H9 (cell line): ENCODE results near the gene DDX59. TPM values are rescaled to one million over a fixed set of nuclear protein-coding genes. Genes with fewer than 3 reads are reported as not detected.

Experiments
- DNase-seq: peaks from one replicate; pipeline ENCODE4 v3.0.0-alpha.2; 2017
- H2AFZ ChIP-seq: one replicate; pipeline ENCODE4 v1.6.1; 2013; ENCODE audit warnings: mild to moderate bottlenecking, low read length, control low read depth, moderate library complexity
- H2AK5ac ChIP-seq: 2 replicates; pipeline ENCODE4 v1.6.1; 2013; ENCODE audit warnings: low read length, control low read depth, mixed read lengths; ENCODE audit not compliant: insufficient read length
- H2BK120ac ChIP-seq: one replicate; pipeline ENCODE4 v1.6.1; 2013; ENCODE audit warnings: low read depth, mild to moderate bottlenecking, low read length, control low read depth, inconsistent platforms; ENCODE audit not compliant: poor library complexity, severe bottlenecking
- H2BK12ac ChIP-seq: 2 replicates; pipeline ENCODE4 v1.6.1; 2013; ENCODE audit warnings: low read length, control low read depth, mixed read lengths, low read depth; ENCODE audit not compliant: insufficient read length
- H2BK15ac ChIP-seq: 2 replicates; pipeline ENCODE4 v1.6.1; 2013; ENCODE audit warnings: low read depth, low read length, control low read depth
- H2BK20ac ChIP-seq: one replicate; pipeline ENCODE4 v1.6.1; 2013; ENCODE audit warnings: low read depth, mild to moderate bottlenecking, low read length, control low read depth, inconsistent platforms; ENCODE audit not compliant: poor library complexity, severe bottlenecking
- H2BK5ac ChIP-seq: 2 replicates; pipeline ENCODE4 v1.6.1; 2013; ENCODE audit warnings: low read length, control low read depth, mixed read lengths; ENCODE audit not compliant: insufficient read length
- H3K14ac ChIP-seq: 2 replicates; pipeline ENCODE4 v1.6.1; 2013; ENCODE audit warnings: low read length, control low read depth; ENCODE audit not compliant: insufficient read depth
- H3K18ac ChIP-seq: 2 replicates; pipeline ENCODE4 v1.6.1; 2013; ENCODE audit warnings: low read depth, mild to moderate bottlenecking, mixed read lengths, low read length, control low read depth; ENCODE audit not compliant: insufficient read length
- H3K23ac ChIP-seq: 2 replicates; pipeline ENCODE4 v1.6.1; 2013; ENCODE audit warnings: low read length, control low read depth, mixed read lengths, low read depth; ENCODE audit not compliant: insufficient read length
- H3K23me2 ChIP-seq: 2 replicates; pipeline ENCODE4 v1.6.1; 2013; ENCODE audit warnings: low read depth, mild to moderate bottlenecking, mixed read lengths, low read length, control low read depth; ENCODE audit not compliant: insufficient read length, poor library complexity, severe bottlenecking
- H3K27ac ChIP-seq: 2 replicates; pipeline ENCODE4 v1.5.1; 2013; ENCODE audit warnings: low read length, control low read depth, mixed read lengths, low read depth; ENCODE audit not compliant: insufficient read length
- H3K27me3 ChIP-seq: 2 replicates; pipeline ENCODE4 v1.6.1; 2013; ENCODE audit warnings: low read length, control low read depth, inconsistent platforms; ENCODE audit not compliant: insufficient read depth
- H3K4ac ChIP-seq: 2 replicates; pipeline ENCODE4 v1.6.1; 2013; ENCODE audit warnings: low read depth, mild to moderate bottlenecking, control low read depth, inconsistent platforms, low read length, moderate library complexity
- H3K4me1 ChIP-seq: 2 replicates; pipeline ENCODE4 v1.6.1; 2013; ENCODE audit warnings: low read length, control low read depth, inconsistent platforms; ENCODE audit not compliant: insufficient read depth
- H3K4me2 ChIP-seq: 2 replicates; pipeline ENCODE4 v1.6.1; 2013; ENCODE audit warnings: low read length, control low read depth, mixed read lengths; ENCODE audit not compliant: insufficient read length, insufficient read depth
- H3K56ac ChIP-seq: 2 replicates; pipeline ENCODE4 v1.6.1; 2013; ENCODE audit warnings: low read depth, mild to moderate bottlenecking, mixed read lengths, low read length, control low read depth; ENCODE audit not compliant: insufficient read length
- H3K79me1 ChIP-seq: 2 replicates; pipeline ENCODE4 v1.6.1; 2013; ENCODE audit warnings: low read depth, mild to moderate bottlenecking, moderate library complexity, low read length, control low read depth, inconsistent platforms; ENCODE audit not compliant: insufficient read depth, poor library complexity, severe bottlenecking
- H3K79me2 ChIP-seq: 2 replicates; pipeline ENCODE4 v1.6.1; 2013; ENCODE audit warnings: low read length, control low read depth, inconsistent platforms; ENCODE audit not compliant: insufficient read depth
- H3K9ac ChIP-seq: 2 replicates; pipeline ENCODE4 v1.6.1; 2013; ENCODE audit warnings: low read length, control low read depth, mixed read lengths; ENCODE audit not compliant: insufficient read length; ENCODE audit errors: extremely low read depth
- H3K9me3 ChIP-seq: one replicate; pipeline ENCODE4 v1.6.1; 2013; ENCODE audit warnings: low read depth, low read length, inconsistent platforms; ENCODE audit not compliant: control insufficient read depth
- H3T11ph ChIP-seq: one replicate; pipeline ENCODE4 v1.6.1; 2013; ENCODE audit warnings: mild to moderate bottlenecking, low read length, control low read depth, inconsistent platforms
- H4K20me1 ChIP-seq: one replicate; pipeline ENCODE4 v1.6.1; 2013; ENCODE audit not compliant: control insufficient read depth, insufficient read length, insufficient read depth
- H4K5ac ChIP-seq: 2 replicates; pipeline ENCODE4 v1.6.1; 2013; ENCODE audit warnings: low read depth, mild to moderate bottlenecking, mixed read lengths, low read length, control low read depth; ENCODE audit not compliant: insufficient read length
- H4K8ac ChIP-seq: replicated peaks from 2 replicates; pipeline ENCODE4 v1.6.1; 2013; ENCODE audit warnings: low read length, control low read depth, mixed read lengths, low read depth; ENCODE audit not compliant: insufficient read length
- H4K91ac ChIP-seq: 2 replicates; pipeline ENCODE4 v1.6.1; 2013; ENCODE audit warnings: low read depth, mild to moderate bottlenecking, moderate library complexity, mixed read lengths, low read length, control low read depth; ENCODE audit not compliant: insufficient read length
- H3K27ac Mint-ChIP-seq, 3 experiments: 2 replicates in 2 of 3; 3 replicates in 1 of 3; pipeline ENCODE4 v1.8.0; 2020 to 2021; ENCODE audit warnings: mixed read lengths in 3 of 3, mild to moderate bottlenecking in 1 of 3, moderate library complexity in 1 of 3
- H3K27me3 Mint-ChIP-seq: 2 replicates; pipeline ENCODE4 v1.8.0; 2021; ENCODE audit warnings: low read depth, mild to moderate bottlenecking, moderate library complexity, mixed read lengths
- H3K36me3 Mint-ChIP-seq, 3 experiments: 2 replicates in 2 of 3; 3 replicates in 1 of 3; pipeline ENCODE4 v1.8.0; 2020 to 2021; ENCODE audit warnings: low read depth in 3 of 3, mixed read lengths in 3 of 3; ENCODE audit not compliant: insufficient read depth in 1 of 3
- H3K4me1 Mint-ChIP-seq, 2 experiments: 2 replicates each; pipeline ENCODE4 v1.8.0; 2020; ENCODE audit warnings: mixed read lengths in 2 of 2
- H3K4me3 Mint-ChIP-seq, 2 experiments: 2 replicates in 1 of 2; 3 replicates in 1 of 2; pipeline ENCODE4 v1.8.0; 2020 to 2021; ENCODE audit warnings: mild to moderate bottlenecking in 2 of 2, mixed read lengths in 2 of 2, moderate library complexity in 1 of 2
- H3K9me3 Mint-ChIP-seq, 2 experiments: 2 replicates in 1 of 2; 3 replicates in 1 of 2; pipeline ENCODE4 v1.8.0; 2020; ENCODE audit warnings: mild to moderate bottlenecking in 2 of 2, mixed read lengths in 2 of 2, moderate library complexity in 1 of 2
- WGBS: extraction: QIAGEN DNeasy Blood & Tissue Kit; methylation state at CpG from one replicate; pipeline ENCODE4 v1.1.7; 2013; ENCODE audit warnings: missing lambda C conversion rate, low lambda C conversion rate, mixed read lengths; ENCODE audit not compliant: insufficient read length; ENCODE audit errors: extremely low coverage; 5-methylcytosine and 5-hydroxymethylcytosine counted together
- total RNA-seq: library from RNA; stranded (reverse); gene quantifications from 2 replicates; pipeline ENCODE4 v1.2.1, GENCODE V29; 2021
- TF ChIP-seq, protein P1 (sequence below): fragments of 200-600 bp; sonication (generic); conservative IDR thresholded peaks from 3 replicates; pipeline ENCODE4 v1.8.0; 2021; ENCODE audit warnings: antibody characterized with exemption, mild to moderate bottlenecking

The DDX59 gene
- total RNA-seq, 1 experiment from 2014 or later: 14.0 TPM

DNA sequence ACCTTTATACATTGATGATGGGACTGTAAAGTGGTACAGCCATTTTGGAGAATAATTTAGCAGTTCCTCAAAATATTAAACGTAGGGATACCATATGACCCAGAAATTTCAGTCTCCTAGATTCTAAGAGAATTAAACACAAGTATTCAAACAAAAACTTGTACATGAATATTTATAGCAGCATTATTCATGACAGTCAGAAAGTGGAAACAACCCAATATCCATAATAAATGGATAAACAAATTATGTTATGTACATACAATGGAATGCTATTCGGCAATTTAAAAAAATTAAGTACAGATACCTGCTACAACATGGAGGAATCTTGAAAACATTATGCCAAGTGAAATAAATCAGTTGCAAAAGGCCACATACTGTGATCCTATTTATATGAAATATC lies 16.9 kb upstream of the DDX59 start:
- Histone ChIP-seq H3T11ph (no peak overlapping the region), H3K9me3 (no peaks in the 10 kb centered on the region), H2BK12ac (no peak overlapping the region), H4K5ac (no peak overlapping the region), H2AFZ (no peak overlapping the region), H3K4me1 (no peaks in the 10 kb centered on the region), H3K14ac (no peak overlapping the region), H4K8ac (no peak overlapping the region), H3K56ac (no peak overlapping the region), H3K79me1 (no peaks in the 10 kb centered on the region), H3K23ac (no peak overlapping the region), H3K18ac (no peak overlapping the region), H3K27ac (no peak overlapping the region), H3K9ac (no peak overlapping the region), H3K4ac (no peak overlapping the region), H2BK120ac (no peak overlapping the region), H2BK5ac (no peak overlapping the region), H4K20me1 (no peaks in the 10 kb centered on the region), H3K79me2 (peaks cover 2% of the 10 kb centered on the region; the same call in 1 of the 2 replicates), H3K23me2 (no peaks in the 10 kb centered on the region), H3K27me3 (no peaks in the 10 kb centered on the region), H2AK5ac (no peak overlapping the region), H2BK20ac (no peak overlapping the region), H3K4me2 (no peak overlapping the region), H2BK15ac (no peak overlapping the region), H4K91ac (no peak overlapping the region)
- Mint-ChIP-seq H3K27me3 (no peaks in the 10 kb centered on the region), H3K4me3 (no peak overlapping the region), H3K9me3 (no peaks in the 10 kb centered on the region), H3K36me3 (no peaks in the 10 kb centered on the region), H3K4me1 (peaks cover 11 to 16% of the 10 kb centered on the region in 2 experiments), H3K27ac (peak overlapping the region in 2 of 3 experiments; percentile 24 to 38; a peak in 2 of 7 replicates)
- TF ChIP-seq, protein P1, sequence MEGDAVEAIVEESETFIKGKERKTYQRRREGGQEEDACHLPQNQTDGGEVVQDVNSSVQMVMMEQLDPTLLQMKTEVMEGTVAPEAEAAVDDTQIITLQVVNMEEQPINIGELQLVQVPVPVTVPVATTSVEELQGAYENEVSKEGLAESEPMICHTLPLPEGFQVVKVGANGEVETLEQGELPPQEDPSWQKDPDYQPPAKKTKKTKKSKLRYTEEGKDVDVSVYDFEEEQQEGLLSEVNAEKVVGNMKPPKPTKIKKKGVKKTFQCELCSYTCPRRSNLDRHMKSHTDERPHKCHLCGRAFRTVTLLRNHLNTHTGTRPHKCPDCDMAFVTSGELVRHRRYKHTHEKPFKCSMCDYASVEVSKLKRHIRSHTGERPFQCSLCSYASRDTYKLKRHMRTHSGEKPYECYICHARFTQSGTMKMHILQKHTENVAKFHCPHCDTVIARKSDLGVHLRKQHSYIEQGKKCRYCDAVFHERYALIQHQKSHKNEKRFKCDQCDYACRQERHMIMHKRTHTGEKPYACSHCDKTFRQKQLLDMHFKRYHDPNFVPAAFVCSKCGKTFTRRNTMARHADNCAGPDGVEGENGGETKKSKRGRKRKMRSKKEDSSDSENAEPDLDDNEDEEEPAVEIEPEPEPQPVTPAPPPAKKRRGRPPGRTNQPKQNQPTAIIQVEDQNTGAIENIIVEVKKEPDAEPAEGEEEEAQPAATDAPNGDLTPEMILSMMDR: no peak
- DNase-seq: no peak
- WGBS: no CpG with 5 or more reads among the region's 2 CpGs
